CD1c-positive myeloid dendritic cell (primary cell): Measurements from ENCODE around the gene NXPH3.
"Not testable (repeated sequence)": the region's sequence is repeated elsewhere in the genome, so short reads cannot be mapped to it uniquely, and the experiment has no call there.

Experiments used
- DNase-seq: peaks from one replicate; pipeline ENCODE4 v3.0.0-alpha.2; 2016; ENCODE audit errors: extremely low spot score

NXPH3 gene

DNA sequence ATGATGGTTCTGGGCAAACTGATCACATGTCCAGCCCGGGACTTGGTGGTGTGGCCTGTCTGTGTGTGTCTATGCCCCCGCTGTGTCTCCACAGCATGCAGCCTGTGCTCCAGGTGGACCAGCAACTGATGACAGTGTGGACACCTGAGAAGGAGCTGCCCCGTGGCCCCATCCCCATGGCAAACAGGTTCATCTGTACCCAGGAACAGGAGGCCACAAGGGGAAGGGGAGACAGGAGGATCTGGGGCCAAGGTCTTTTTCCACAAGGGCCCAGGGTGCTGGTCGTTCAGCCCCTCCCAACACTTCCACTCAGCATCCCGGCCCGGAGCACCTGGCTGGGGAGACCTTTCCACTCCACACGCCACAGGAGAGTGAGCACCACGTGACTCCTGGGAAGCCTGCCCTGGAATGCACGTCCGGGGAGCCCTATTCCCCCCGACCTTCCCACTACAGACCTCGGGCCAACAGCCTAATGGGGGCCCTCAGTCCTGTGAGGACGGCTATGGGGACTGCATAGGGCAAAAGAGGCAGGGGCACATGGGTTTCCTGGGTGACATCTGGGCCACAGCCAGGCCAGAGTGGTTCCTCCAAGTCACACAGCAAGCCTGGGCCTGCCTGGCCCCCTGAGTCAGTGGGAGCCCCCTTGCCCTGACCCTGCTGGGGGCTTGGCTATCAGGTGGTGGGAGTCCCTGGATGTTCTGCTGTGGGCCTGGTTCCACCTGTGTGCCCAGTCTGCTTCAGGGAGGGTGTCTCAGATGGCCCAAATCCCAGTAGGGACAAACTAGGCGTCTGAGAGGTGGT lies 20.8 kb upstream of the NXPH3 start:
- no peak for DNase-seq

- DNase-seq = no peak
Observed at GRCh38 chr17:49555495-49556222, 20.0 kb upstream of the NXPH3 start.

DNA sequence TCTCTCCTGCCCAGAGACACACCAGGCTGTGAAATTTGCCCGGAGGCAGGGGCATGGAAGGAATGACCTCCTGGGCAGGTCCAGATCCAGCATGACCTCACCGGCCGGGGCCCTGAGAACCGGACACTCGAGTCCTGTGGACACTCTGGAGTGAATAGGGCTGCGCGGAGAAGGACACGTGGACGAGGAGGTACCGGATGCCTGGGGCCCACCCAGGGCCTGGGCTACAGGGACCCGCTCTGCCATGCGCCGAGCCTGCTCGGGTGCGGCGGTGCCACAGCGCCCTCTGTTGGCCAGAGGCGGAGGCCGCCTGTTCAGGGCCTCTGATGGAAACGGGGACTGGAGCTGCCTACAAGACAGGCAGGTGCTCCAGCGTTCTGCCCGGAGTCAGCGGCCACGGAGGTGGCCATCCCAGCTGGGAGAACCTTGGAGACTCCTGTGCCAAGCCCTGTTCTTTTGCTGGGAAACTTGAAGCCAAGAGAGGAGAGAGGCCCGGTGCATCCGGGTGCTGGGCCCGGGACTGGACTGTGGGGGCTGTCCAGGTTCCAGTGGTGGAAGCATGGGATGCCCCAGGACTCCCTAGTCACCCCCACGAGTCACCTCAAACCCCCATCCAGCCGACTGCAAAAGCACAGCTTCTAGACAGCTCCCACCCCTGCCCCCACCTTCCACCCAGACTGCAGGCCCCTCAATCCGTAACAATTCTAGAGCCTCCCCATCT lies 19.3 kb upstream of the NXPH3 start:
- DNase-seq = peak; percentile 79

- DNase-seq = peak; percentile 68
Observed at GRCh38 chr17:49557312-49558024, 18.2 kb upstream of the NXPH3 start.

GRCh38 chr17:49564638-49565037 lies 11.0 kb upstream of the NXPH3 start:
- DNase-seq = no peak

- DNase-seq = peak; percentile 80
Observed at GRCh38 chr17:49565948-49566491, 9.7 kb upstream of the NXPH3 start.

DNA sequence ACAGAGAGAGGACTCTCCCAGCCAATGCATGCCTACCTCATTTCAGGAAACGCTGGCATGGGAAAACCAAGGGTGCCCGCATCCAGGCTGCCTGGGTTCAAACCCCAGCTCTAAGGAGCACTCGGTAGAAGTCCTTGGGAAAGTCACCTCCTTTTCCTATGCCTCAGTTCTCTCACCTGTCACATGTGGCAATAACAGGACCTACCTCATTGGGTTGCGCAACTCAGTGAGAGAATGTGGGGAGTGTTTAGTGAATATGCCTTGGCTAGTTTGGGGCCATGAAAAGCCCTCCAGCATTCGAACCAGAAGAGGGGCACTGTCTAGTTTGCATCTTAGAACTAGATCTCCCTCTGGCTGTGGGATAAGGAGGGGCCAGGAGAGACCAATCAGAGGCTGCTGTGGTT lies 9.0 kb upstream of the NXPH3 start:
- no peak for DNase-seq

DNA sequence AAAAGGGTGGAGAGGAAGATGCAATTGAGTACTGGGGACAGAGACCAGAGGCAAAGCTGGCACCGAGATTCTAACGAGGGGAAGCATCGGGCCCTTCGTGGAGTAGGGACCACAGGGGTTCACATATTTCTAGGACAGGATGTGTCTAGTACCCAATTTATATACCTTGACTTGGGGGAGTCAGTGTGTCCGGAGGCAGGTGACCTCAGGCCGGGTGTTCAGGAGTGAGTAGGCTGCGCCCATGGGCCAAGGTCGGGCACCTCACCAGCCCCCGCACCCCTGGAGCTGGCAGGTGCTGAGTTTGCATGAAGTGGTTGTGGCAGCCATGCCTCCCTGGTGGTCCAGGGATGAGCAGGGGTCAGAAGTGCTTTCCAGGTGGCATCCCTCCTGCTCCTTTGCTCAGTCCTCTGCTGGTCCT lies 8.6 kb upstream of the NXPH3 start:
- DNase-seq = no peak

- DNase-seq = peak; percentile 89
Observed at GRCh38 chr17:49567871-49568694, 7.6 kb upstream of the NXPH3 start.

- not testable (repeated sequence) for DNase-seq
Observed at GRCh38 chr17:49568695-49569047, 7.0 kb upstream of the NXPH3 start.

DNA sequence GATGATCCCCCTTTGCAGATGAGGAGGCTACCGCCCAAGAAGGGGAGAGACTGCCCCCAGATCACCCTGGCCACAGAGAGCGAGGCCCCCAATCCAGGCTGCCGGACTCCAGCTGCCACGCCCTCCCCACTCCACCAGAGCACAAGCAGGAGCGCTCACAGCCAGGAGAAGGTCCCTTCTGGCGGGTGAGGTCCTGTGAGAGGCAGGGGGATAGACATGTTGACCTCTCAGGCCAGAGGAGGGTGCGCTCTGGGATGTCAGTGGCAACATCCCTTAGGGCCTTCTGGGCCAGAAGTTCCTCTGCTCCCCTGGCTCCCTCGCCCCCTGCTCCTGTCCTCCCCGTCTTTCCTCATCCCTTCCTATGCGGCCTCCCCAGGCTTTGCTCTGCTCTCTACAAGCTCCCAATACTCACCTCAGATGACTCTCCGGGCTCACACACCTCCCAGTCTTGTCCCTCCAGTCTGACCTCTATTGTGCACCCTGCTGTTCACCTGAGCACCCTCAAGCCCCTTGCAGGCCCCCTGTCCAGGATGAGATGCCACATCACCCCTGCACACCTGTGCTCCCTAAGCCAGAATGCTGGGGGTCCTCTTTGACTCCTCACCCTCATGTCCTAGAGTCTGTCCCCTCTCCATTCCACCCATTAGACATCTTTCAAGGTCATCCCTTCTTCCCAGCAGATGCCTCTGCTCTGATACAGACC lies 5.0 kb upstream of the NXPH3 start:
- DNase-seq = no peak

GRCh38 chr17:49571283-49571682 lies 4.4 kb upstream of the NXPH3 start:
- no peak for DNase-seq

GRCh38 chr17:49571764-49572163 lies 3.9 kb upstream of the NXPH3 start:
- DNase-seq = no peak

DNA sequence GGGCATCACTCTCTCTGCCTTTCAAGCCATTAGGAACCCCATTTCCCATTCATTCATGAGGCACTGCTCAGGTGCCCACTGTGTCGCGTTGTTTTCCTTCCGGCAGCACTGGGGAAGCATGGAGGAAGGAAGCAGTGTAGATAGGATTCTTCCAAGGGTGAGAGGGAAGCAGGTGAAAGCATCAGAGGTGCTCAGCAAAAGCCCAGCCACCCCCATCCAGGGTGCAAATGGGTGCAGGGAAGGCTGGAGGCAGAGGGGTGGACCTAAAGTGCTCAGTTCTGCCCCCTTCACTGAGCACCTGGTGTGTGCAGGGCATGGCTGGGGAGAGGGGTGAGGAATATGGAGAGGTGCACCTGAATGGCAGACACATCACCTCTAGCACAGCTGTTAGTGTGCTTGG lies 3.4 kb upstream of the NXPH3 start:
- no peak for DNase-seq

DNA sequence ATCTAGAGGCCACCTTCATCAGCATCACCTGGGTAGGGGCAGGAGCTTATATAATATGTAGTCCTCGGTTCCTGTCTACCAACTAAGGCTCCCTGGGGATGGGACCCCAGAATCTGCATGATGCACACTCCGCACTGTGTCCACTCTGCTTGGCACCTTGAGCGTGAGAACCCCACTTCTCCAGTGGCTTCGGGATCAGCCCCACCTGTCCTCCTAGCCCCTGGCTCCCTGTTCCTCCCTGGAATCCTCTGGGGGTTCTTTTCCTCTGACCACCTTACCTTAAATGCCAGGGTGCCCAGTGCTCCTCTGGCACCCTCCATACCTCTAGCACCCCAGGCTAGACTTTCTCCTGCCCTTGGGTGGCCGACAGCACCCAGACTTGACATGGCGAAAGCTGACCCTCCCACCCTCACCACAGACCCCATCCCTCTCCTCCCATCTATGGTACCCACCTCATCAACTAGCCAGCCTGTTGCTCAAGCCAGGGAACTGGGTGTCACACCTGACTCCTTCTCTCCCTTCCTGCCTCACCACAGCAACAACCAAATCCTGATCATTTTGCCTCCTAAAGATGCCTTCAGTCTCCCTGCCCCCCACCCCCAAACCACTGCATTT lies 2.8 kb upstream of the NXPH3 start:
- no peak for DNase-seq

DNA sequence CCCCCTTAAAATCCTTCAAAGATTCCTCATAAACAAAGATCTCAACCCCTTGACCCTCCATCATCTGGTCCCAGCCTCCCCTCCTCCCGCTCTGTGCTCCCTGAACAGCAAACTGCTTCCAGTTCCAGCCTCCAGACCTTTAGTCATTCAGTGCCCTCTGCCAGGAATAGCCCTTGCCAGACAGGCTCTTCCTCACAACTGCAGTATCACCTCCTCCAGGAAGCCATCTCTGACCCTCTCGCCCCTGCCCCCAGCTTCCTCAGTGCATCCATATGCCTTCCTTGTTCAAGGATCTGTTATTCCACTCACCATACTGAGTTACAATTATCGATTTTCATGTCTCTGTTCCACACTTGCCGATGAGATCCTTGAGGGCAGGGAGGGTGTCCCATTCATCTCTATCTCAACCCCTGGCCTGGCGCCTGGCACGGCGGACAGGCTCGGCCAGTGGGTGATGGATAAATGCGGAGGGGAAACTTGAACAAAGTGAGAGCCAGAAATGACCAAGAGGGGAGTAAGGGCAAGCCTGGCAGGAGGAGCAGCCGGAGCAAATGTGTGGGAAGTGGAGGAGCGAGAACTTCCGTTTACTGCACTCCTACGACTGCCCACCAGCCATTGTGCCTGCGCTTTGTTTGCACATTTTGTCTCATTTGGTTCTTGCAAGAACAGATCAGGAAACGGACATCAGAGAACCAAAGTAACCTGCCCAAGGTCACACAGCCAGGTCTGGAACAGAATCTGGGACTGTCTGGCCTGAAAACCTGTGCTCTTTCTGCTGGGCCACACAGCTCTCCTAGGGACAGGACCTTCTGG lies 2.0 kb upstream of the NXPH3 start:
- peak; percentile 53 for DNase-seq

GRCh38 chr17:49574323-49574781 lies 1.3 kb upstream of the NXPH3 start:
- DNase-seq = no peak

- no peak for DNase-seq
Observed at GRCh38 chr17:49574945-49575678, 559 bp upstream of the NXPH3 start.
